Common myeloid progenitor, CD34-positive (primary cell): ENCODE data around the gene TMEM240.
"Not testable (repeated sequence)": the region's sequence is repeated elsewhere in the genome, so short reads cannot be mapped to it uniquely, and the experiment has no call there.

Experiments
- CTCF ChIA-PET: fragments of 350-600 bp; sonication (Branson Sonifier 250); formaldehyde crosslinking; loops from one replicate; lab custom pipeline; 2021; ENCODE audit warnings: antibody characterized with exemption; lab: Charles Lee
- POLR2A ChIA-PET: fragments of 350-600 bp; sonication (Branson Sonifier 250); formaldehyde crosslinking; loops from one replicate; lab custom pipeline; 2021; ENCODE audit warnings: antibody characterized with exemption; lab: Charles Lee
- DNase-seq, 3 donors: peaks; one replicate each; pipeline versions ENCODE4 v3.0.0 to v3.0.0-alpha.2; 2013
- H3K27ac ChIP-seq, 2 experiments: 1 replicate in 1 of 2; 2 replicates in 1 of 2; pipeline ENCODE4 v1.7.0; 2013; ENCODE audit warnings: inconsistent platforms in 2 of 2, low read length in 2 of 2, mild to moderate bottlenecking in 2 of 2, low read depth in 1 of 2, moderate library complexity in 1 of 2; ENCODE audit not compliant: severe bottlenecking in 2 of 2, insufficient read depth in 1 of 2, poor library complexity in 1 of 2
- H3K27me3 ChIP-seq, 5 experiments: replicated peaks in 2 of 5; 1 replicate in 3 of 5; 2 replicates in 2 of 5; pipeline versions ENCODE4 v1.6.1 to v1.7.0; 2013; ENCODE audit warnings: low read length in 4 of 5, mild to moderate bottlenecking in 2 of 5, moderate library complexity in 2 of 5, inconsistent platforms in 1 of 5; ENCODE audit not compliant: insufficient read depth in 5 of 5, control insufficient read depth in 4 of 5
- H3K36me3 ChIP-seq, 4 experiments: 1 replicate in 2 of 4; 2 replicates in 2 of 4; pipeline versions ENCODE4 v1.6.1 to v1.7.0; 2013; ENCODE audit warnings: low read length in 3 of 4, control low read depth in 1 of 4, mild to moderate bottlenecking in 1 of 4; ENCODE audit not compliant: control insufficient read depth in 4 of 4, insufficient read depth in 4 of 4
- H3K4me1 ChIP-seq, 4 experiments: 1 replicate in 3 of 4; 2 replicates in 1 of 4; pipeline versions ENCODE4 v1.6.1 to v1.7.1; 2013; ENCODE audit warnings: low read length in 3 of 4, mild to moderate bottlenecking in 3 of 4, control low read depth in 1 of 4, inconsistent platforms in 1 of 4, moderate library complexity in 1 of 4; ENCODE audit not compliant: control insufficient read depth in 4 of 4, insufficient read depth in 4 of 4; ENCODE audit errors: control extremely low read depth in 1 of 4
- H3K4me3 ChIP-seq, 7 experiments: 1 replicate in 4 of 7; 2 replicates in 3 of 7; pipeline versions ENCODE4 v1.5.1 to v1.7.0; 2013; ENCODE audit warnings: mild to moderate bottlenecking in 7 of 7, low read length in 6 of 7, moderate library complexity in 6 of 7, inconsistent platforms in 2 of 7, low read depth in 2 of 7, control low read depth in 1 of 7; ENCODE audit not compliant: insufficient read depth in 4 of 7, control insufficient read depth in 1 of 7; ENCODE audit errors: extremely low read depth in 1 of 7
- H3K9me3 ChIP-seq, 5 experiments: 1 replicate in 4 of 5; 2 replicates in 1 of 5; pipeline versions ENCODE4 v1.6.1 to v1.7.1; 2013; ENCODE audit warnings: low read length in 4 of 5, mild to moderate bottlenecking in 2 of 5, inconsistent platforms in 1 of 5, low read depth in 1 of 5, moderate library complexity in 1 of 5; ENCODE audit not compliant: control insufficient read depth in 4 of 5, insufficient read depth in 2 of 5; ENCODE audit errors: control extremely low read depth in 1 of 5
- WGBS: methylation state at CpG from one replicate; pipeline ENCODE4 v1.1.5; 2013; ENCODE audit not compliant: insufficient coverage; 5-methylcytosine and 5-hydroxymethylcytosine counted together

Gene TMEM240

DNA sequence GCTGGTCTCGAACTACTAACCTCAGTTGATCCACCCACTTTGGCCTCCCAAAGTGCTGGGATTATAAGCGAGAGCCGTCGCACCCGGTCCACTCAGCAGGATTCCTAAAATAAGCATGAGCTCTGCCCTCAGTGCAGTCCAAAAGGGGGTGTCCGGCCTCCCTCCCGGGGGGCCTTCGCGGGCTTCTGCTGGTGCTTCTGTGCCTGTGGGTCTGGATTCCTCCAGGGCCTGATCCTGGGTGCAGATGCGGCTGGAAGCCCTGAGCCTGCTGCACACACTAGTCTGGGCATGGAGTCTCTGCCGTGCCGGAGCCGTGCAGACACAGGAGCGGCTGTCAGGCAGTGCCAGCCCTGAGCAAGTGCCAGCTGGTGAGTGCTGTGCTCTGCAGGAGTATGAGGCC is 23.5 kb downstream of the TMEM240 start:
- CTCF ChIA-PET, H3K4me3 ChIP-seq, DNase-seq, H3K9me3 ChIP-seq, POLR2A ChIA-PET, H3K27ac ChIP-seq, H3K27me3 ChIP-seq: not testable (repeated sequence)
- Histone ChIP-seq H3K4me1 (peaks cover 0 to 12% (median 2%) of the 10 kb centered on the region in 4 experiments), H3K36me3 (peaks cover 0 to 32% (median 21%) of the 10 kb centered on the region in 4 experiments)
- 99% methylated on average over 10 of the region's 14 CpGs for WGBS

DNA sequence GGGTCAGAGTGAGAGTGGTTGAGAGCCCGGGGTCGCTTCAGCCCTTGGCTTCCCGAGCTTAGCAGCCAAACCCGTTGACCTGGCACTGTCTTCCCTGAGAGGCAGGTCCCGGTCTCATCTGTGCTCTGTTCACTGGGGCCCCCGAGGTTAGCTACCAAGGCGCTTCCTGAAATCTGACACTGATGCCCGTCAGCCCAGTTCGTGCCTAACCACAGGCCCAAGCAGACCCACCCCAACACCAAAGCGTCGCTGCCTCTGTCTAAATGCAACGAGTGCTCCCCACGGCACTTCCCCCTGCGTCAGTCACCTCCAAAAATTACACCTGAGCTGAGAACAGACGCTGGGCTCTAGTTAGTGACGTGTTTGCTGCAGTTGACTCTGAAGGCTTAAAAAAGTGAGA is 26.0 kb downstream of the TMEM240 start:
- H3K27ac ChIP-seq, H3K4me3 ChIP-seq, H3K9me3 ChIP-seq, H3K27me3 ChIP-seq, POLR2A ChIA-PET, CTCF ChIA-PET: not testable (repeated sequence)
- H3K36me3 ChIP-seq = peaks cover 0 to 24% (median 12%) of the 10 kb centered on the region in 4 experiments
- H3K4me1 ChIP-seq = peaks cover 2 to 21% (median 11%) of the 10 kb centered on the region in 4 experiments
- peak in 2 of 3 donors; percentile 21 to 48 for DNase-seq
- WGBS = 68% methylated on average over 4 of the region's 16 CpGs

DNA sequence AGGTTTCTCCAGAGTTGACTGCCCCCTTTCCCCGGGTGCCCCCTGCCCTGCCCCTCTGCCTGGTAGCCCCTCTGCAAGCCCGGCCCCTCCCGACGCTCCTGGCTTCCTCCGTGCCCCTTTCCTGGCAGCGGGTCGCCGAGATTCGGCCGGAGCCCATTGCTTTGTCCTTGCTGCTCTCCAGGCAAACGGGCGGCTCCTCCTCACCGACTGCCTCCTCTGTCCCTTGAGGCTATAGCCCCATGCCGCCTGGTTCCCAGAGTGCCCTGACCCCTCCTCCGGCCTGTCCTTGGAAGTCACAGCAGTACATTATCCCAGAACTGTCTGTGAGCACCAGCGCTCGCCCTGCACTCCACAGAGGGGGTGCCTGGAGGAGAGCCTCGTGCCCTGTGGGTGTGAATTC is 26.7 kb downstream of the TMEM240 start:
- CTCF ChIA-PET, H3K9me3 ChIP-seq, H3K27me3 ChIP-seq, DNase-seq, POLR2A ChIA-PET, H3K4me3 ChIP-seq, H3K27ac ChIP-seq: not testable (repeated sequence)
- 98% methylated on average over 8 of the region's 18 CpGs for WGBS
- H3K36me3 ChIP-seq = peaks cover 0 to 23% (median 11%) of the 10 kb centered on the region in 4 experiments
- peaks cover 2 to 21% (median 11%) of the 10 kb centered on the region in 4 experiments for H3K4me1 ChIP-seq

DNA sequence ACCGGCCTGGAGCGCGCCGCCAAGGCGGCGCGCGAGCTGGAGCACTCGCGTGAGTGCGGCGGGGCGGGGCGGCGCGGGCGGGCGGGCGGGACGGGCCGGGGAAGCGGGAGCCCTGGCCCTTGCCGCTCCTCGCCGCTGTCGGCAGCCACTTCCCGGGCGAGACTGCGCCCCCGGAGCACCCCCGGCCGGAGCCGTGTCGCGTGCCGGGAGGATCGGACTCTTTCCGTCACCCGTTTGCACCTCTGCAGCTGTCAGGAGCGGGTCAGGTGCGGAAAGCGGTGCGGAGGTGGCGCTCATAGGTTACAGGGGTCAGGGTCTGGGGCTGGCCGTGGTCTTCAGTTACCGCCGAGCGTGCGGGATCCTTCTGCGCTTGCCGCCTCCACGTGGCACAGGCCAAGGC is 28.0 kb downstream of the TMEM240 start:
- H3K9me3 ChIP-seq, CTCF ChIA-PET, H3K27me3 ChIP-seq, POLR2A ChIA-PET, H3K27ac ChIP-seq: not testable (repeated sequence)
- Histone ChIP-seq H3K4me3 (peak overlapping the region in 5 of 7 experiments; percentile 61 to 91 (median 88)), H3K4me1 (peaks cover 2 to 21% (median 11%) of the 10 kb centered on the region in 4 experiments), H3K36me3 (peaks cover 0 to 13% (median 4%) of the 10 kb centered on the region in 4 experiments)
- WGBS = 0% methylated on average over 11 of the region's 52 CpGs
- DNase-seq = peak in 1 of 3 donors; percentile 10

DNA sequence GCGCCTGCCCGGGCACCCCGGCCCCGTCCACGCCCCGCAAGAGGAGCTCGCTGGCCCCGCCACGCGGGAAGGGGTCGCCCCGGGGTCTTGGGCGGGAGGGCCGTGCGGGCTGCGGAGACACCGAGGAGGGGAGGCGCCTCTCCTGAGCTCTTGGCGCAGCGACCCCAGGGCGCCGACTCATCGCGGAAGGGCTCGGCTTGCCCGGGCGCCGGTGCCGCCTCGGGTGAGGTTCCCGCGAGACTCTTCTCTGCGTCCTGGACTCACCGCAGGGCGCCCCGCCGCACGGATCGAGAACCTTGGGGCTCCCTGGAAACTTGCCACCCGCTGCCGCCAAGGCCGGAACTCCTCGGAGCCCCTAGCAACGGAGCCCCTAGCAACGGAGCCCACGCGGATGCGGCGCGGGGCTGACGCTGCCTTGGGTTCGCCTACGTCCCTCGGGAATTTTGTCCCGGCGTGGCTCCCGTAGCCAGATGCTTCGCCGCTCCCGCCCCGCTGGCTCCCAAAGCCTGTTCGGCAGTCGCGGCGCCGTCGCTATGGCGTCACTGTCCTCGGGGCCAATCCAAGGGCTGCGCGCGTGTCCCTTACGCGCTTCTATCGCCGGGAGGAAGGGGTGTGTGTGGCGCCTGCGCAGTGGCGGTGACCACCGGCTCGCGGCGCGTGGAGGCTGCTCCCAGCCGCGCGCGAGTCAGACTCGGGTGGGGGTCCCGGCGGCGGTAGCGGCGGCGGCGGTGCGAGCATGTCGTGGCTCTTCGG is 28.7 kb downstream of the TMEM240 start, which contains the start of gene ATAD3A:
Gene ATAD3A (plus strand): TSS at position 630 of the 753 bp plus-strand sequence. CDS start 107 bp downstream, at position 737.
- CTCF ChIA-PET = no interaction called here
- WGBS = under 1% methylated on average over 85 of the region's 99 CpGs

DNA sequence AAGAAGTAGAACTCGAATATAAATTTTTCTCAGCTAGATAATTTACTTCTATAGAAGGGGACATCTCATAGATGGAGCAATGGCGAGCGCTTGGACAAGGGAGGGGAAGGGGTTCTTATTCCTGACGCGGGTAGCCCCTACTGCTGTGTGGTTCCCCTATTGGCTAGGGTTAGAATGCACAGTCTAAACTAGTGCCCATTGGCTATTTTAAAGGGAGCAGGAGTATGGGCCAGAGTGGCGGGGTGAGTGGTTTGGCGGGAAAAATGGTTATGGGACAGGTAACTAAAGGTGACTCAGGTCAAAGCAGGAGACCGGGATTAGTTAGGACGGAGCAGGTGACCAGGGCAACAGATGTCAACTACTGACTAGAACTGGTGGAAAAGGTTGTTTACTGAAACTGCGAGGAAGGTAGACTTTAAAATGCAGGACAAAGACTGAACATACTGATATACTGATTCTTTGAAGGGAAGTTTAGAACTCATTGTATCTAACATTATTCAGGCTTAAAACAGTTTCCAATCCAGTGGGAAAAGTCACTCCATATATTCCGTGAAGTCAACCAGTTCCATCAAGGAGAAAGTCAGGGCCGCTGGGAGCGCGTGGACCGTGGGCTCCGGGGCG is 29.4 kb downstream of the TMEM240 start:
- Histone ChIP-seq H3K27me3 (no peaks in the 10 kb centered on the region), H3K9me3 (peaks cover 0 to 4% (median 0%) of the 10 kb centered on the region in 5 experiments), H3K4me1 (peaks cover 2 to 21% (median 11%) of the 10 kb centered on the region in 4 experiments), H3K36me3 (peaks cover 0 to 7% (median 1%) of the 10 kb centered on the region in 4 experiments), H3K4me3 (peak overlapping the region; percentile 66 to 91 (median 87)), H3K27ac (peak overlapping the region; percentile 90 to 93)
- ChIA-PET CTCF (interaction anchor here (0.6 kb wide), 1 partner anchor 12 kb away, joined by 3 read pairs; no protein-coding TSS in a partner anchor), POLR2A (interaction anchor here (0.6 to 0.7 kb wide), 2 partner anchors 45 to 354 kb away, joined by 4 read pairs; no protein-coding TSS in a partner anchor)
- DNase-seq = peak; percentile 20 to 46 (median 35)
- 6% methylated on average over 13 of the region's 17 CpGs for WGBS

More for the DNA sequence above, 28.7 kb downstream of the TMEM240 start, which contains the start of gene ATAD3A:
- H3K27ac ChIP-seq = peak within 1 kb of the TSS; percentile 90 to 93
- H3K9me3 ChIP-seq = peaks cover 0 to 4% (median 0%) of the 10 kb centered on the region in 5 experiments
- DNase-seq = peak; percentile 98 to 99 (median 98)
- H3K36me3 ChIP-seq = peaks cover 0 to 9% (median 2%) of the 10 kb centered on the region in 4 experiments
- peak within 1 kb of the TSS; percentile 66 to 91 (median 87) for H3K4me3 ChIP-seq
- POLR2A ChIA-PET = interaction anchor here (0.6 to 0.7 kb wide), 2 partner anchors 46 to 354 kb away, joined by 4 read pairs; no protein-coding TSS in a partner anchor
- peaks cover 2 to 21% (median 11%) of the 10 kb centered on the region in 4 experiments for H3K4me1 ChIP-seq
- no peaks in the 10 kb centered on the region for H3K27me3 ChIP-seq
